Measurements from ENCODE around the gene COL27A1. TPM values are rescaled to one million over a fixed set of nuclear protein-coding genes. Genes with fewer than 3 reads are reported as not detected.

Gene COL27A1
- polyA plus RNA-seq, 1 of the 3 experiments (the other 2 are of a cell fraction): 8.7 TPM

DNA sequence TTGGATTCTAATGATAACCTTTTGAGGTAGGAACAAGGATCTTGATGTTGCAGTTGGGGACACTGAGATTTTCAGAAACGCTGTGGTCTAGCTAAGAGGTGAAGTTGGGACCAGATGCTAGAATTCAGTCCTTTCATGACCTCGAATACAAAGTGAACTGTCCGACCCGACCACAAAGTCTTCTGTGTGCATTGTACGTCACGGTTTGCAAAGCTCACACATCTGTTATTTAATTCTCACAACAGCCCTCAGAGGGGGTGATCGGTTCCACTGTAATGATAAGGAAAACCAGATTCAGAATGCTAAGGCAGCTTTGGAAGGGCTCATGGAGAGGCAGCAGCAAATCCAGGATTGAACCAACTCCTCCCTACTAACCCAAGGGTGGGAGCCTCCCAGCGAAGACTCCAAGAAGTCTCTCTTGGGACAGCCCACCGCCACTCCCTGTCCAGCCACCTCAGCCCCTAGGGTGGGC lies 39.6 kb upstream of the COL27A1 start:
- ChIA-PET POLR2A (no interaction called here), CTCF (interaction anchor here (1.0 to 5.0 kb wide), 4 partner anchors 8 to 176 kb away, joined by 3 to 28 read pairs (median 15); no protein-coding TSS in a partner anchor)
- 70% methylated on average over 9 of the region's 9 CpGs for WGBS (ENCODE audit: low lambda C conversion rate)

DNA sequence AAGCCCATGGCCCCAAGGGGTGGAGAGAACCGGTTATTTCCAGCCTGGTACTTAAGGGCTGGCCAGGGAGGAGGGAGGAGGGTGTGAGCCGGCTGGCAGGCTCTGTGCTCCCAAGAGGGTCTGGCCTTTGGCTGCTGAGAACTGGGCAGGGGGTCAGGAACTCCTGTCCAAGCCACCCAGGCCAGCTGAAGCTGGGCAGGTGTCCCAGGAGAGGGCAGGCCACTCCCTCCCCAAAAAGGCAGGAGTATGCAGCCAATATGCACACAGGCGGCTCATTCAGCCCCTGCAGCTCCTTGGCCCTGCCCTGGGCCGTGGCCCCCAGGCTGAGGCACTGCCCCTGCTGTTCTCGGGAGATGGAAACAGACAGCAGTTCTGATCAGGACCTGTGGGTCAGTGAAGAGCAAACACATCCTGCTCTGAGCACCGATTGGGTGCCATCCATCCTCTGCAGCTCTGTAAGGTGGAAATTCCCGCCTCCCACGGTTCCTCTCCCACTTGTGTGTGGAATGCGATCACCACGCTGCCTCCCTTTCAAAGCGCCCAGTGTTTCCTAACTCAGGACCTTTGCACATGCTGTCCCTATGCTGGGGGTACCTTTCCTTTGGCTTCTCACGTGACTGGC lies 39.1 kb upstream of the COL27A1 start:
- Histone ChIP-seq H3K27me3 (ENCODE audit: insufficient read depth) (peaks cover 5% of the 10 kb centered on the region; the same call in 1 of the 2 replicates), H3K4me2 (no peak overlapping the region), H4K20me1 (ENCODE audit: insufficient read depth) (no peaks in the 10 kb centered on the region), H3F3A (replicated peaks; ENCODE audit: insufficient read depth) (no peaks in the 10 kb centered on the region), H3K4me3 (ENCODE audit: low read depth in 2 of 2, low read length in 1 of 2) (no peak overlapping the region), H3K79me2 (ENCODE audit: insufficient read depth) (no peaks in the 10 kb centered on the region), H3K9me2 (no peaks in the 10 kb centered on the region), H3K9ac (no peak overlapping the region), H2AFZ (ENCODE audit: low read depth) (no peak overlapping the region), H3K36me3 (replicated peaks in 1 of 2; ENCODE audit: control insufficient read depth in 1 of 2, insufficient read depth in 2 of 2, low read length in 1 of 2) (no peaks in the 10 kb centered on the region), H3K27ac (ENCODE audit: low read depth in 2 of 2, low read length in 1 of 2) (no peak overlapping the region), H3K9me3 (no peaks in the 10 kb centered on the region), H3K4me1 (ENCODE audit: control insufficient read depth in 1 of 2, insufficient read depth in 2 of 2, low read depth in 1 of 2, low read length in 1 of 2) (no peaks in the 10 kb centered on the region; a peak in 1 of 4 replicates)
- WGBS (ENCODE audit: low lambda C conversion rate): 71% methylated on average over 9 of the region's 12 CpGs
- no peak for DNase-seq
- TF ChIP-seq NRF1 (IDR thresholded peaks at IDR 0.05; ENCODE audit: low read depth, low read length) (no peak), FOSL2 (IDR thresholded peaks at IDR 0.05; ENCODE audit: borderline replicate concordance, low read depth) (no peak)
- TF ChIP-seq, protein P1, sequence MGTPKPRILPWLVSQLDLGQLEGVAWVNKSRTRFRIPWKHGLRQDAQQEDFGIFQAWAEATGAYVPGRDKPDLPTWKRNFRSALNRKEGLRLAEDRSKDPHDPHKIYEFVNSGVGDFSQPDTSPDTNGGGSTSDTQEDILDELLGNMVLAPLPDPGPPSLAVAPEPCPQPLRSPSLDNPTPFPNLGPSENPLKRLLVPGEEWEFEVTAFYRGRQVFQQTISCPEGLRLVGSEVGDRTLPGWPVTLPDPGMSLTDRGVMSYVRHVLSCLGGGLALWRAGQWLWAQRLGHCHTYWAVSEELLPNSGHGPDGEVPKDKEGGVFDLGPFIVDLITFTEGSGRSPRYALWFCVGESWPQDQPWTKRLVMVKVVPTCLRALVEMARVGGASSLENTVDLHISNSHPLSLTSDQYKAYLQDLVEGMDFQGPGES (IDR thresholded peaks at IDR 0.05; ENCODE audit: low read depth, low read length): no peak
- ChIA-PET CTCF (interaction anchor here (1.0 to 5.0 kb wide), 3 partner anchors 9 to 175 kb away, joined by 3 to 28 read pairs (median 5); no protein-coding TSS in a partner anchor), POLR2A (no interaction called here)

More for the DNA sequence above, 39.6 kb upstream of the COL27A1 start:
- Histone ChIP-seq H4K20me1 (ENCODE audit: insufficient read depth) (no peaks in the 10 kb centered on the region), H3K9me2 (no peaks in the 10 kb centered on the region), H3K4me2 (no peak overlapping the region), H3K4me1 (ENCODE audit: control insufficient read depth in 1 of 2, insufficient read depth in 2 of 2, low read depth in 1 of 2, low read length in 1 of 2) (no peaks in the 10 kb centered on the region; a peak in 1 of 4 replicates), H3K9ac (no peak overlapping the region), H3K27ac (ENCODE audit: low read depth in 2 of 2, low read length in 1 of 2) (no peak overlapping the region), H3K9me3 (no peaks in the 10 kb centered on the region), H3K4me3 (ENCODE audit: low read depth in 2 of 2, low read length in 1 of 2) (no peak overlapping the region), H3K36me3 (replicated peaks in 1 of 2; ENCODE audit: control insufficient read depth in 1 of 2, insufficient read depth in 2 of 2, low read length in 1 of 2) (no peaks in the 10 kb centered on the region), H3F3A (replicated peaks; ENCODE audit: insufficient read depth) (no peaks in the 10 kb centered on the region), H3K27me3 (ENCODE audit: insufficient read depth) (peaks cover 5% of the 10 kb centered on the region; the same call in 1 of the 2 replicates), H2AFZ (ENCODE audit: low read depth) (no peak overlapping the region), H3K79me2 (ENCODE audit: insufficient read depth) (no peaks in the 10 kb centered on the region)
- TF ChIP-seq FOSL2 (IDR thresholded peaks at IDR 0.05; ENCODE audit: borderline replicate concordance, low read depth): no peak
- TF ChIP-seq NRF1 (IDR thresholded peaks at IDR 0.05; ENCODE audit: low read depth, low read length): no peak
- TF ChIP-seq, protein P2, sequence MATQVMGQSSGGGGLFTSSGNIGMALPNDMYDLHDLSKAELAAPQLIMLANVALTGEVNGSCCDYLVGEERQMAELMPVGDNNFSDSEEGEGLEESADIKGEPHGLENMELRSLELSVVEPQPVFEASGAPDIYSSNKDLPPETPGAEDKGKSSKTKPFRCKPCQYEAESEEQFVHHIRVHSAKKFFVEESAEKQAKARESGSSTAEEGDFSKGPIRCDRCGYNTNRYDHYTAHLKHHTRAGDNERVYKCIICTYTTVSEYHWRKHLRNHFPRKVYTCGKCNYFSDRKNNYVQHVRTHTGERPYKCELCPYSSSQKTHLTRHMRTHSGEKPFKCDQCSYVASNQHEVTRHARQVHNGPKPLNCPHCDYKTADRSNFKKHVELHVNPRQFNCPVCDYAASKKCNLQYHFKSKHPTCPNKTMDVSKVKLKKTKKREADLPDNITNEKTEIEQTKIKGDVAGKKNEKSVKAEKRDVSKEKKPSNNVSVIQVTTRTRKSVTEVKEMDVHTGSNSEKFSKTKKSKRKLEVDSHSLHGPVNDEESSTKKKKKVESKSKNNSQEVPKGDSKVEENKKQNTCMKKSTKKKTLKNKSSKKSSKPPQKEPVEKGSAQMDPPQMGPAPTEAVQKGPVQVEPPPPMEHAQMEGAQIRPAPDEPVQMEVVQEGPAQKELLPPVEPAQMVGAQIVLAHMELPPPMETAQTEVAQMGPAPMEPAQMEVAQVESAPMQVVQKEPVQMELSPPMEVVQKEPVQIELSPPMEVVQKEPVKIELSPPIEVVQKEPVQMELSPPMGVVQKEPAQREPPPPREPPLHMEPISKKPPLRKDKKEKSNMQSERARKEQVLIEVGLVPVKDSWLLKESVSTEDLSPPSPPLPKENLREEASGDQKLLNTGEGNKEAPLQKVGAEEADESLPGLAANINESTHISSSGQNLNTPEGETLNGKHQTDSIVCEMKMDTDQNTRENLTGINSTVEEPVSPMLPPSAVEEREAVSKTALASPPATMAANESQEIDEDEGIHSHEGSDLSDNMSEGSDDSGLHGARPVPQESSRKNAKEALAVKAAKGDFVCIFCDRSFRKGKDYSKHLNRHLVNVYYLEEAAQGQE (IDR thresholded peaks at IDR 0.05; ENCODE audit: low read depth, low read length): no peak
- TF ChIP-seq EZH2phosphoT487 (IDR thresholded peaks at IDR 0.05; ENCODE audit: borderline replicate concordance, low read depth): no peak
- TF ChIP-seq RCOR1 (IDR thresholded peaks at IDR 0.05; ENCODE audit: low read length): no peak
- no peak for TF ChIP-seq TCF12 (IDR thresholded peaks at IDR 0.05)
- DNase-seq: no peak
